ENCODE measurements around the gene ADGRG3.
"Not testable (repeated sequence)": the region's sequence is repeated elsewhere in the genome, so short reads cannot be mapped to it uniquely, and the experiment has no call there.

ADGRG3 gene

GRCh38 chr16:57699481-57699880, 31.4 kb downstream of the ADGRG3 start:
- DNase-seq = no peak

- DNase-seq = no peak
These were observed 31.8 kb downstream of the ADGRG3 start for GRCh38 chr16:57699899-57700298.

GRCh38 chr16:57700781-57701551, 32.9 kb downstream of the ADGRG3 start:
- no peak for DNase-seq

DNA sequence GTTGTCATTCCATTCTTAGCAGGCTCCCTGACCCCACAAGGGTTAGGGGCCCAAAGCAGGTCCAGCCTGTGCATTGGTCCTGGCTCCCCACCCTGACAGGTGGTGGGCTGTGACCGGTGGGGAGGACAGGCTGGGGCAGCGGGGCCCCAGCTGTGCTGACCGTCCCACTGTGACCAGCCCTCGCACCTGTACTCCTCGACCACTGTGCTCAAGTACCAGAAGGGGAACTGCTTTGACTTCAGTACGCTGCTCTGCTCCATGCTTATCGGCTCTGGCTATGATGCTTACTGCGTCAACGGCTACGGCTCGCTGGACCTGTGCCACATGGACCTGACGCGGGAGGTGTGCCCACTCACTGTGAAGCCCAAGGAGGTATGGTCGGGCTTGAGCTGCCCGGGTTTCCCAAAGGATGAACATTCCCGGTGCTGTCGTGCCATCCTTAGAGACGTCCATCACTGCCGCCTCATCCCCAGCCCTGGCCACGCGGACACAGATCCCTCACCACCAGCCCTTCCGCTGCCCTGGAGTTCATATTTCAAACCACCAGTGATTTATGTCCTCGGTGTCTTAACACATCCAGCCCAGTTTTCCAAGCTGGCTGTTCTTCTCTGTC, 33.8 kb downstream of the ADGRG3 start:
- DNase-seq = no peak

GRCh38 chr16:57703416-57704010, 35.4 kb downstream of the ADGRG3 start:
- no peak for DNase-seq

DNA sequence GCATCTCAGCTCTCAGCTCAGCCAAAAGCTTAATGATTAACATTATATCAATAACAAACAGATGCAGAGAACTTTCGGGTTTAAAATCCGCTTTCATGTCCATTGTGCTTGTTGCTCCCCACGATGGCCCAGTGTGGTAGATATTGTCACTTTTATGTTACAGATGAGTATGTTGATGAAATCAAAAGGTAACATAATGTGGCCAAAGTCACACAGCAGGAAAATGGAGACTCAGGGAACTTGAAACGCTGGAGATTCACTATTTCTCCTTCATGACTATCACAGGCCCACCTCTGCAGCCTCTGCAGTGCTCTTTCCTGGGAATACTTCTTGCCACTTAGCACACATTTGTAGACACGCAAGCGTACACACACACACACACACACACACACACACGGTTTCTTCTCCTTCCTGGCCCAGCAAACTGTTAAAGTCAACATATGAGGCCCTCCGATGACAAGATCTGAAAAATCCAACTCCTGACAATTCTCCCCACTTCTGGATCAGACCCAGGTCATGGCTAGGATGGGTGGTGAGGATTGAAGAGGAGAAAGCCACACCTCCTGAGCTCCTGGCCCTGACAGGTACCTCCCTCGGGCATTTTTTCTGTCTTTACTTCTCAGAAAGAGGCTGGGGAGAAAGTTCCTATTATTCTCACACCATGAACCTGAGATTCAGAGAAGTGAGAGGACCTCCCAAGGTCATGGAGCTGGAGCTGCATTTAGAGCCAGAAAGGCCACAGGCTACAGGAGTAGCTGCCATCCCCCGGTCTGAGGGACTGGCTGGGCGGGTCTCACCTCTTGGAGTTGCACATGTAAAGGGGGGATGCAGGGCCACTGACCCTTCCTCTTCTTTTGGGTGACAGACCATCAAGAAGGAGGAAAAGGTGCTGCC, 36.2 kb downstream of the ADGRG3 start:
- DNase-seq = no peak

DNA sequence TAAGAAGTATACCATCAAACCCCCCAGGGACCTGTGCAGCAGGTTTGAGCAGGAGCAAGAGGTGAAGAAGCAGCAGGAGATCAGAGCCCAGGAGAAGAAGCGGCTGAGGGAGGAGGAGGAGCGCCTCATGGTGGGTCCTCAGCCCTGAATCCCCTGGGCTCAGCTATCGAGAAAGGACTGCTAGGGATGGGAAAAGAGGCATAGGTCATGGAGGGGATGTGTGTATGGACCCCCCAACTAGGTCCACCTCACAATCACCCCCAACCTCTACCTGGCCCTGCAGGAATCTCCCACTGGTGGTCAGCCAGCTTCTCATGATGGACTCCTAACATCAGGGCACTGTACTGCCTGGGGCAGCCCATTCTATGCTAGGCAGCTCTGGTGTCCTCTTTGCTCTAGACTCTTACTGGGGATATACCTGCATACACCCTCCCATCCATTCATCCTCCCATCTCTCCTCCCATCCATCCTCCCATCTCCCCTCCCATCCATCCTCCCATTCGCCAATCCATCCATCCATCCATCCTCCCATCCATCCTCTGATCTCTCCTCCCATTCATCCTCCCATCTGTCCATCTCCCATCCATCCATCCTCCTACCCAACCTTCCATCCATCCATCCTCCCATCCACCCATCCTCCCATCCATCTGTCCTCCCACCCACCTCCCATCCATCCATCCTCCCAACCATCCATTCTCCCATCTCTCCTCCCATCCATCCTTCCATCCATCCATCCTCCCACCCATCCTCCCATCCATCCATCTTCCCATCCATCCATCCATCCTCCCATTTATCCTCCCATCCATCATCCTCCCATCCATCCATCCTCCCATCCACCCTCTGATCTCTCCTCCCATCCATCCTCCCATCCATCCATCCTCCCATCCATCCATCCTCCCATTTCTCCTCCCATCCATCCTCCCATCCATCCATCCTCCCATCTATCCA, 37.1 kb downstream of the ADGRG3 start:
- DNase-seq = no peak

GRCh38 chr16:57706717-57707116, 38.6 kb downstream of the ADGRG3 start:
- no peak for DNase-seq

DNA sequence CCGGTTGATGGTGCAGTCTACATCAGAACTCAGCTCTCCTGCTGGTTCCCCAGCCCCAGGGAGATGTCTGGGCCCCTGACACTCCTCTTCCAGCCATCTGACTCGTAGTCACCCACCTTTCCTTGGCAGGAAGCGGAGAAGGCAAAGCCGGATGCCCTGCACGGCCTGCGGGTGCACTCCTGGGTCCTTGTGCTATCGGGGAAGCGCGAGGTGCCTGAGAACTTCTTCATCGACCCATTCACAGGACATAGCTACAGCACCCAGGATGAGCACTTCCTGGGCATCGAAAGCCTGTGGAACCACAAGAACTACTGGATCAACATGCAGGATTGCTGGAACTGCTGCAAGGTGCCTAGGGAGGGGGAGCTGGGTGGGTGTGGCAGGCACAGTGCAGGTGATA, 39.2 kb downstream of the ADGRG3 start:
- DNase-seq = no peak

GRCh38 chr16:57708168-57708567, 40.1 kb downstream of the ADGRG3 start:
- no peak for DNase-seq

- DNase-seq = no peak
These were observed 41.6 kb downstream of the ADGRG3 start for GRCh38 chr16:57709663-57710062.

GRCh38 chr16:57711346-57711745, 43.2 kb downstream of the ADGRG3 start:
- DNase-seq = no peak

DNA sequence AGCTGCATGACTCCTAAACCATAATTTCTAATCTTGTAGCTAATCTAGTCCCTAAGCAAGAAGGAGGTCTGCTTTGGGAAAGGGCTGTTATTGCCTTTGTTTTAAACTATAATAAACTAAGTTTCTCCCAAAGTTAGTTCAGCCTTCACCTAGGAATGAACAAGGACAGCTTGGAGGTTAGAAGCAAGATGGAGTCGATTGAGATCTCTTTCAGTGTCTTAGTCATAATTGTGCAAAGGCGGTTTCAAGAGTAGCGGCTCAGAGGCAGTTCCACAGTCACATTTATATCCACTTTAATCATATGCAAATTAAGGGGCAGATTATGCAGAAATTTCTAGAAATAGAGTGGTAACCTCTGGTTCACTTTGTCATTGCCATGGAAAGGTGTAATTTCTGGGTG, 43.9 kb downstream of the ADGRG3 start:
- no peak for DNase-seq

DNA sequence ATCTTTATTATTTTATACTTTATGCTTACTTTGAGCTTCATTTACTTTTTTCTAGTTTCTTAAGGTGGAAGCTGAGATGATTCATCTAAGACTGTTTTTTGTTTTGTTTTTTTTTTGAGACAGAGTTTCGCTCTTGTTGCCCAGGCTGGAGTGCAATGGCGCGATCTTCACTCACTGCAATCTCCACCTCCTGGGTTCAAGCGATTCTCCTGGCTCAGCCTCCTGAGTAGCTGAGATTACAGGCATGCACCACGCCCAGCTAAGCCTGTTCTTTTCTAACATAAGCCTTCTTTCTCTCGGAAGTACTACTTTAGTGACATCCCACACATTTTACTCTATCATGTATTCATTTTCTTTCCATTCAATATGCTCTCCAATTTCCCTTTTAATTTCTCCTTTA, 44.5 kb downstream of the ADGRG3 start:
- DNase-seq = not testable (repeated sequence)

DNA sequence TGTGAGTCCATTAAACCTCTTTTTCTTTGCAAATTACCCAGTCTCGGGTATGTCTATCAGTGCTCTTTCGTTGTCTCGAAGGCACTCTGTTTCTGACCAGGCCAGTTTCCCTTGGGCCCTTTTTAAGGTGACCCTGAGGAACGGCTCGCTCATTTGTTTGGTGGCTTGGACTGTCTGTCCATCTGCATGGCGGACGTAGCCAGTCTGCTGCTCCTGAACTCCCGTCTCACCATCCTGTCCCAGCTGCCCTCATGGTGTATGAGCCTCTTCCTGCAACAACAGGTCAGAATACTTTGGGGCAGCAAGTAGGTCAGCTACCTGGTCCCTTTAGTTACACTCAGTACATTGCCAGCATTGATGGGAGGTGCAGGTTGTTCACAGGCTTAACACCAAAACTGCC, 45.5 kb downstream of the ADGRG3 start:
- no peak for DNase-seq

DNA sequence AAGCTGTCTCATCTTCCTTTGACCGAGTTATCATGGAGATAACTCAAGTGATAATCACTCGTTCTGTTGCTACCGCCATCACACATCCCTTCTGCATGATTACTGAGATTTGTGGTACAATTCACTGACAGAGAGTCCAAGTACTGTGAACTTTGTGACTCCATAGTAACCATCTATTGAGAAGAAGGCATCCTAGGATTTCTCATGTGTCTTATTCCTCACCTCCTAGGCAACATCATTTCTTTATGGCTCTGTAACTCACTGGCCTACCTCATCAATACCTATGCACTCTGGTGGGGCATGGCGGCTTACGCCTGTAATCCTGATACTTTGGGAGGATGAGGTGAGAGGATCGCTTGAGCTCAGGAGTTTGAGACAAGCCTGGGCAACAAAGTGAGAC, 45.9 kb downstream of the ADGRG3 start:
- DNase-seq = no peak

- peak; percentile 4 for DNase-seq
These were observed 52.1 kb downstream of the ADGRG3 start for GRCh38 chr16:57720142-57720575.

DNA sequence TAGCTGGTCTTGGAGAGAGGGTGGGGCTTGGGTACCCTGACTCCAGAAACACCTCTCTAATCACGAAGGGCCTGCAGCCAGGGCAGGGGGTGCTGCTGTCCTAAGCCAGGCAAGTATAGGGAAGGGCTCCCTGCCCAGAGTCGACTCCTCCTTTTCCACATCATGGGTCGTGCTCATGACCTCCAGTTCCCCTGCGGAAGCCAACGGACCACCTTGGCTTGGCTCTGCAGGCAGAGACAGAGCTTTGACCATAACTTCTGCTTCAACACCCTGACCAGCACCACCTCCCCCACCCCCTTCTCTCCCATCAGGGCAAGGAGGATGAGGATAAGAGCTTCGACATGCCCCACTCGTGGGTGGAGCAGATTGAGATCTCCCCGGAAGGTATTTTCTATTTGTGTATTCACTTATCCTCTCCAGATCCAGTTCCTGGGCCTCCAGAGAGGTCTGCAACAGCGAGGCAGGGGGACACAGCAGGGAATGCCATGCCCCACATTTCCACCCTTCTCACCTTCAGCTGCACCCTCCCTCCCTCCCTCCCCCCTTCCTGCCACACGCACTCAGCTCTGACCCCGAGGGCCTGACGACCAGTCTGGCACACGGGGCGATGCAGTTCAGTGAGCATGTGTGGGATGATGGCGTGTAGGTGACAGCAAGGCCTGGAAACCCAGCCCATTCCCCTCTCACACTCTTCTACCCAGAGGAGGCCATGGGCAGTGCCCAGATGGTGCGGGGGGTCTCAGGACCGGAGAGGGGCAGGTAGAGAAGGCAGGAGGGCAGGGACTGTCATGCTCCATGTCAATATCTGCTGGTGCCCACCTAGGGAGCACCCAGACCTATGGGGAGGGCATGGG, 53.5 kb downstream of the ADGRG3 start:
- no peak for DNase-seq

GRCh38 chr16:57722210-57722499, 54.0 kb downstream of the ADGRG3 start:
- no peak for DNase-seq

DNA sequence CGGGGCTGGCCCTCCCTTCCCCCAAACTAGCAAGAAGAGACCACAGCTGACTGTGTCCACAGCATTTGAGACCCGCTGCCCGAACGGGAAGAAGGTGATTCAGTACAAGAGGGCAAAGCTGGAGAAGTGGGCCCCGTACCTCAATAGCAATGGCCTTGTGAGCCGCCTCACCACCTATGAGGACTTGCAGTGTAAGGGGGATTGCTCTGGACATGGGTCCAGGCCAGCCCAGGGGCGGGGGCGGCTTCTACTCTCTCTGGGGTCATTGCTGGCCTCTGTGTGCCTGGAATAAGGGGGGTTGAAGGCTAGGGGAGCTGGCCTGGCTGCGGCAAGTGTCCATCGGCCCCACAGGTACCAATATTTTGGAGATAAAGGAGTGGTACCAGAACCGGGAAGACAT, 54.5 kb downstream of the ADGRG3 start:
- no peak for DNase-seq

- DNase-seq = no peak
These were observed 55.1 kb downstream of the ADGRG3 start for GRCh38 chr16:57723170-57723569.

Data from NCI-H345 (cell line).